H9 (cell line): Measurements from ENCODE around the gene MEGF8. TPM values are rescaled to one million over a fixed set of nuclear protein-coding genes. Genes with fewer than 3 reads are reported as not detected.

Source experiments
- DNase-seq: peaks from one replicate; pipeline ENCODE4 v3.0.0-alpha.2; 2017
- H2AFZ ChIP-seq: one replicate; pipeline ENCODE4 v1.6.1; 2013; ENCODE audit warnings: mild to moderate bottlenecking, low read length, control low read depth, moderate library complexity
- H2AK5ac ChIP-seq: 2 replicates; pipeline ENCODE4 v1.6.1; 2013; ENCODE audit warnings: low read length, control low read depth, mixed read lengths; ENCODE audit not compliant: insufficient read length
- H2BK120ac ChIP-seq: one replicate; pipeline ENCODE4 v1.6.1; 2013; ENCODE audit warnings: low read depth, mild to moderate bottlenecking, low read length, control low read depth, inconsistent platforms; ENCODE audit not compliant: poor library complexity, severe bottlenecking
- H2BK12ac ChIP-seq: 2 replicates; pipeline ENCODE4 v1.6.1; 2013; ENCODE audit warnings: low read length, control low read depth, mixed read lengths, low read depth; ENCODE audit not compliant: insufficient read length
- H2BK15ac ChIP-seq: 2 replicates; pipeline ENCODE4 v1.6.1; 2013; ENCODE audit warnings: low read depth, low read length, control low read depth
- H2BK20ac ChIP-seq: one replicate; pipeline ENCODE4 v1.6.1; 2013; ENCODE audit warnings: low read depth, mild to moderate bottlenecking, low read length, control low read depth, inconsistent platforms; ENCODE audit not compliant: poor library complexity, severe bottlenecking
- H2BK5ac ChIP-seq: 2 replicates; pipeline ENCODE4 v1.6.1; 2013; ENCODE audit warnings: low read length, control low read depth, mixed read lengths; ENCODE audit not compliant: insufficient read length
- H3K14ac ChIP-seq: 2 replicates; pipeline ENCODE4 v1.6.1; 2013; ENCODE audit warnings: low read length, control low read depth; ENCODE audit not compliant: insufficient read depth
- H3K18ac ChIP-seq: 2 replicates; pipeline ENCODE4 v1.6.1; 2013; ENCODE audit warnings: low read depth, mild to moderate bottlenecking, mixed read lengths, low read length, control low read depth; ENCODE audit not compliant: insufficient read length
- H3K23ac ChIP-seq: 2 replicates; pipeline ENCODE4 v1.6.1; 2013; ENCODE audit warnings: low read length, control low read depth, mixed read lengths, low read depth; ENCODE audit not compliant: insufficient read length
- H3K23me2 ChIP-seq: 2 replicates; pipeline ENCODE4 v1.6.1; 2013; ENCODE audit warnings: low read depth, mild to moderate bottlenecking, mixed read lengths, low read length, control low read depth; ENCODE audit not compliant: insufficient read length, poor library complexity, severe bottlenecking
- H3K27ac ChIP-seq: 2 replicates; pipeline ENCODE4 v1.5.1; 2013; ENCODE audit warnings: low read length, control low read depth, mixed read lengths, low read depth; ENCODE audit not compliant: insufficient read length
- H3K27me3 ChIP-seq: 2 replicates; pipeline ENCODE4 v1.6.1; 2013; ENCODE audit warnings: low read length, control low read depth, inconsistent platforms; ENCODE audit not compliant: insufficient read depth
- H3K4ac ChIP-seq: 2 replicates; pipeline ENCODE4 v1.6.1; 2013; ENCODE audit warnings: low read depth, mild to moderate bottlenecking, control low read depth, inconsistent platforms, low read length, moderate library complexity
- H3K4me1 ChIP-seq: 2 replicates; pipeline ENCODE4 v1.6.1; 2013; ENCODE audit warnings: low read length, control low read depth, inconsistent platforms; ENCODE audit not compliant: insufficient read depth
- H3K4me2 ChIP-seq: 2 replicates; pipeline ENCODE4 v1.6.1; 2013; ENCODE audit warnings: low read length, control low read depth, mixed read lengths; ENCODE audit not compliant: insufficient read length, insufficient read depth
- H3K56ac ChIP-seq: 2 replicates; pipeline ENCODE4 v1.6.1; 2013; ENCODE audit warnings: low read depth, mild to moderate bottlenecking, mixed read lengths, low read length, control low read depth; ENCODE audit not compliant: insufficient read length
- H3K79me1 ChIP-seq: 2 replicates; pipeline ENCODE4 v1.6.1; 2013; ENCODE audit warnings: low read depth, mild to moderate bottlenecking, moderate library complexity, low read length, control low read depth, inconsistent platforms; ENCODE audit not compliant: insufficient read depth, poor library complexity, severe bottlenecking
- H3K79me2 ChIP-seq: 2 replicates; pipeline ENCODE4 v1.6.1; 2013; ENCODE audit warnings: low read length, control low read depth, inconsistent platforms; ENCODE audit not compliant: insufficient read depth
- H3K9ac ChIP-seq: 2 replicates; pipeline ENCODE4 v1.6.1; 2013; ENCODE audit warnings: low read length, control low read depth, mixed read lengths; ENCODE audit not compliant: insufficient read length; ENCODE audit errors: extremely low read depth
- H3K9me3 ChIP-seq: one replicate; pipeline ENCODE4 v1.6.1; 2013; ENCODE audit warnings: low read depth, low read length, inconsistent platforms; ENCODE audit not compliant: control insufficient read depth
- H3T11ph ChIP-seq: one replicate; pipeline ENCODE4 v1.6.1; 2013; ENCODE audit warnings: mild to moderate bottlenecking, low read length, control low read depth, inconsistent platforms
- H4K20me1 ChIP-seq: one replicate; pipeline ENCODE4 v1.6.1; 2013; ENCODE audit not compliant: control insufficient read depth, insufficient read length, insufficient read depth
- H4K5ac ChIP-seq: 2 replicates; pipeline ENCODE4 v1.6.1; 2013; ENCODE audit warnings: low read depth, mild to moderate bottlenecking, mixed read lengths, low read length, control low read depth; ENCODE audit not compliant: insufficient read length
- H4K8ac ChIP-seq: replicated peaks from 2 replicates; pipeline ENCODE4 v1.6.1; 2013; ENCODE audit warnings: low read length, control low read depth, mixed read lengths, low read depth; ENCODE audit not compliant: insufficient read length
- H4K91ac ChIP-seq: 2 replicates; pipeline ENCODE4 v1.6.1; 2013; ENCODE audit warnings: low read depth, mild to moderate bottlenecking, moderate library complexity, mixed read lengths, low read length, control low read depth; ENCODE audit not compliant: insufficient read length
- H3K27ac Mint-ChIP-seq, 3 experiments: 2 replicates in 2 of 3; 3 replicates in 1 of 3; pipeline ENCODE4 v1.8.0; 2020 to 2021; ENCODE audit warnings: mixed read lengths in 3 of 3, mild to moderate bottlenecking in 1 of 3, moderate library complexity in 1 of 3
- H3K27me3 Mint-ChIP-seq: 2 replicates; pipeline ENCODE4 v1.8.0; 2021; ENCODE audit warnings: low read depth, mild to moderate bottlenecking, moderate library complexity, mixed read lengths
- H3K36me3 Mint-ChIP-seq, 3 experiments: 2 replicates in 2 of 3; 3 replicates in 1 of 3; pipeline ENCODE4 v1.8.0; 2020 to 2021; ENCODE audit warnings: low read depth in 3 of 3, mixed read lengths in 3 of 3; ENCODE audit not compliant: insufficient read depth in 1 of 3
- H3K4me1 Mint-ChIP-seq, 2 experiments: 2 replicates each; pipeline ENCODE4 v1.8.0; 2020; ENCODE audit warnings: mixed read lengths in 2 of 2
- H3K4me3 Mint-ChIP-seq, 2 experiments: 2 replicates in 1 of 2; 3 replicates in 1 of 2; pipeline ENCODE4 v1.8.0; 2020 to 2021; ENCODE audit warnings: mild to moderate bottlenecking in 2 of 2, mixed read lengths in 2 of 2, moderate library complexity in 1 of 2
- H3K9me3 Mint-ChIP-seq, 2 experiments: 2 replicates in 1 of 2; 3 replicates in 1 of 2; pipeline ENCODE4 v1.8.0; 2020; ENCODE audit warnings: mild to moderate bottlenecking in 2 of 2, mixed read lengths in 2 of 2, moderate library complexity in 1 of 2
- WGBS: extraction: QIAGEN DNeasy Blood & Tissue Kit; methylation state at CpG from one replicate; pipeline ENCODE4 v1.1.7; 2013; ENCODE audit warnings: missing lambda C conversion rate, low lambda C conversion rate, mixed read lengths; ENCODE audit not compliant: insufficient read length; ENCODE audit errors: extremely low coverage; 5-methylcytosine and 5-hydroxymethylcytosine counted together
- total RNA-seq: library from RNA; stranded (reverse); gene quantifications from 2 replicates; pipeline ENCODE4 v1.2.1, GENCODE V29; 2021
- TF ChIP-seq, protein P1 (sequence below): fragments of 200-600 bp; sonication (generic); conservative IDR thresholded peaks from 3 replicates; pipeline ENCODE4 v1.8.0; 2021; ENCODE audit warnings: antibody characterized with exemption, mild to moderate bottlenecking

MEGF8 gene
- total RNA-seq, 1 experiment from 2014 or later, result 28.4 TPM

DNA sequence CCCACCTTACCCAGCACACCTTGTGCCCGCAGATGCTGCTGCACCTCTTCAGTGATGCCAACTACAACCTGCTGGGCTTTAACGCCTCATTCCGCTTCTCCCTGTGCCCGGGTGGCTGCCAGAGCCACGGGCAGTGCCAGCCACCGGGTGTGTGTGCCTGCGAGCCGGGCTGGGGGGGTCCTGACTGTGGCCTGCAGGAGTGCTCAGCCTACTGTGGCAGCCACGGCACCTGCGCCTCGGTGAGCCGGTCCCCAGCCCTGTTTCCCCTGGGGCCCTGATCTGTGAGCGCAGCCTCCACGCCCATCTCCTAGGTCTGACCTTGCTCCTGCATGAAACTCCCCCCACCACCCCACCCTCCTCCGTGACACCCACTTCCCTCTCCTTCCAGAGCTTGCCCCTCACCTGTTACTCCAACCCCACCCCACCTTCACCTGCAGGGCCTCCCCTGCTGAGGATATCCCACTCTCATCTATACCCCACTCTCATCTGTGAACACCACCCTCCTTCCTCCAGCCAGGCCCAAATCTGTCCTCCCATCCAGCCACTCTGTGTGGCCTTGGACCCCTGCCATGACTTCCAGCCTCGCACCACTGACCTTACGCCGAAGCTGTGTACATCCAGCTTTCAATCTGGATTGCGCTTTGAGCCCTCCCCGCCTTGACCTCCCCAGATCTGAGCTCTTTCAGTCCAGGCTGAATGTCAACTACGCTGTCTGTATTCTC is 8.7 kb downstream of the MEGF8 start:
- Histone ChIP-seq H3T11ph (no peak overlapping the region), H3K9ac (no peak overlapping the region), H4K5ac (no peak overlapping the region), H2AK5ac (no peak overlapping the region), H3K27me3 (no peaks in the 10 kb centered on the region), H3K4ac (no peak overlapping the region), H3K4me1 (no peaks in the 10 kb centered on the region), H3K23ac (no peak overlapping the region), H2BK20ac (no peak overlapping the region), H3K79me1 (peaks cover 3% of the 10 kb centered on the region), H3K23me2 (no peaks in the 10 kb centered on the region), H3K56ac (no peak overlapping the region), H3K27ac (no peak overlapping the region), H3K4me2 (no peak overlapping the region), H3K9me3 (no peaks in the 10 kb centered on the region), H2AFZ (no peak overlapping the region), H4K20me1 (no peaks in the 10 kb centered on the region), H2BK15ac (no peak overlapping the region), H4K91ac (no peak overlapping the region), H2BK120ac (no peak overlapping the region), H3K18ac (no peak overlapping the region), H3K79me2 (peaks cover 2% of the 10 kb centered on the region; the same call in 1 of the 2 replicates), H3K14ac (no peak overlapping the region), H4K8ac (no peak overlapping the region), H2BK5ac (no peak overlapping the region), H2BK12ac (no peak overlapping the region)
- Mint-ChIP-seq H3K4me3 (no peak overlapping the region), H3K4me1 (peaks cover 14% of the 10 kb centered on the region in 2 experiments), H3K36me3 (peaks cover 1 to 8% (median 3%) of the 10 kb centered on the region in 3 experiments; a peak in 5 of 7 replicates), H3K9me3 (no peaks in the 10 kb centered on the region), H3K27me3 (no peaks in the 10 kb centered on the region; the same call in 1 of the 2 replicates), H3K27ac (no peak overlapping the region)
- no CpG with 5 or more reads among the region's 21 CpGs for WGBS
- TF ChIP-seq, protein P1, sequence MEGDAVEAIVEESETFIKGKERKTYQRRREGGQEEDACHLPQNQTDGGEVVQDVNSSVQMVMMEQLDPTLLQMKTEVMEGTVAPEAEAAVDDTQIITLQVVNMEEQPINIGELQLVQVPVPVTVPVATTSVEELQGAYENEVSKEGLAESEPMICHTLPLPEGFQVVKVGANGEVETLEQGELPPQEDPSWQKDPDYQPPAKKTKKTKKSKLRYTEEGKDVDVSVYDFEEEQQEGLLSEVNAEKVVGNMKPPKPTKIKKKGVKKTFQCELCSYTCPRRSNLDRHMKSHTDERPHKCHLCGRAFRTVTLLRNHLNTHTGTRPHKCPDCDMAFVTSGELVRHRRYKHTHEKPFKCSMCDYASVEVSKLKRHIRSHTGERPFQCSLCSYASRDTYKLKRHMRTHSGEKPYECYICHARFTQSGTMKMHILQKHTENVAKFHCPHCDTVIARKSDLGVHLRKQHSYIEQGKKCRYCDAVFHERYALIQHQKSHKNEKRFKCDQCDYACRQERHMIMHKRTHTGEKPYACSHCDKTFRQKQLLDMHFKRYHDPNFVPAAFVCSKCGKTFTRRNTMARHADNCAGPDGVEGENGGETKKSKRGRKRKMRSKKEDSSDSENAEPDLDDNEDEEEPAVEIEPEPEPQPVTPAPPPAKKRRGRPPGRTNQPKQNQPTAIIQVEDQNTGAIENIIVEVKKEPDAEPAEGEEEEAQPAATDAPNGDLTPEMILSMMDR, result no peak
- DNase-seq, result no peak
